ENCODE data around the gene SLC8A3. TPM values are rescaled to one million over a fixed set of nuclear protein-coding genes. Genes with fewer than 3 reads are reported as not detected.

The SLC8A3 gene
- total and polyA plus RNA-seq, 2 donors (not counting 3 experiments of a cell fraction or from before 2014, with no cell fraction given), result not detected

DNA sequence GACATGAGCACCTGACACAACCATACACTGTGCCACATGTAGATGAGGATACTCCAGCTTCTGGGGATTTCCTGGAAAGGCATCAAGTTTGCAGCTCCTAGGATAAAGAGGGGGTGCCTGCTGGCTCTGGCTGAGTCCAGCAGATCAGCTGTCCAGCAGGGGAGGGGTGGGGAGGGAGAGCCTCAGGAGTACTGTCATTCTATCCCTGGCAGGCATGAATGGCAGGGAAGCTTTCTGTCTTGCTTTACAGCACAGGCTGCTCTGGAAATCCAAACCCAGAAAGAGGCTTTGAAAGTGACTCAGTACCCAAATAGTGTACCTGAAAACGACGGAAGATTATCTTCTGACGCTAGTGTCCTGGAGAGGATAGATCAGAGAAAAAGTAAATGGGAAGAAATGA lies 32.2 kb downstream of the SLC8A3 start:
- CTCF ChIA-PET, result interaction anchor here (1.4 kb wide), 1 partner anchor 17 kb away, joined by 4 read pairs; no protein-coding TSS in a partner anchor
- FAIRE-seq, result no peak
- POLR2A ChIA-PET, result no interaction called here

DNA sequence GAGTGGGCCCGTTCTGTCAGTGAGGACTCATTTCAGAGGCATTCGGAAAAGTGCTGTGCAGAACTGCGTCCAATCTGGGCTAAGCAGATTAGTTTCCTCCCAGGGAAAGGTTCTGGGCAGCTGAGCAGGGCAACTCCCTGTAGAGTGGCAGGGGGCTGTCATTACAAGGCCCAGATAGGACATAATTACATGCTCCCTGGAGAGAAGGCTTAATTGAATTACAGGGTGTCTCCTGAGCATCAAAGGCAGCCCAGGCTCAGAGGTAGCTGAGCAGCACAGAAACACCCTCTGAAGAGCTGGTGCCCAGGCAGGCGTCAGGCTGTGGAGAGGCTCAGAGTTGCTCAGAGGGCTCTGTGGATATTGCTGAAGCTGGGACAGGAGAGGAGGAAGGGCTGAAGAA lies 36.0 kb downstream of the SLC8A3 start:
- no peak overlapping the region for H2AFZ ChIP-seq (ENCODE audit: low read depth, low read length)
- TF ChIP-seq JUN (IDR thresholded peaks at IDR 0.05; ENCODE audit: borderline replicate concordance, insufficient read depth, insufficient read length, low read depth) (no peak), POLR2A (IDR thresholded peaks at IDR 0.05; ENCODE audit: low read depth, low read length) (no peak), FOS (IDR thresholded peaks at IDR 0.05; ENCODE audit: borderline replicate concordance, insufficient read depth, low read length) (no peak), GATA2 (IDR thresholded peaks at IDR 0.05; ENCODE audit: insufficient read depth, insufficient read length, low read depth, low read length) (no peak), POLR2AphosphoS5 (IDR thresholded peaks at IDR 0.05; ENCODE audit: insufficient read depth, low read depth, low read length) (no peak), MYC (IDR thresholded peaks at IDR 0.05; ENCODE audit: low read depth, low read length) (no peak), EZH2 (IDR thresholded peaks at IDR 0.05; ENCODE audit: borderline replicate concordance, low read depth, low read length, severe bottlenecking) (no peak)
- TF ChIP-seq, protein P1, sequence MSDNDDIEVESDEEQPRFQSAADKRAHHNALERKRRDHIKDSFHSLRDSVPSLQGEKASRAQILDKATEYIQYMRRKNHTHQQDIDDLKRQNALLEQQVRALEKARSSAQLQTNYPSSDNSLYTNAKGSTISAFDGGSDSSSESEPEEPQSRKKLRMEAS (IDR thresholded peaks at IDR 0.05; ENCODE audit: insufficient read depth, insufficient read length), result no peak
- TF ChIP-seq, protein P2, sequence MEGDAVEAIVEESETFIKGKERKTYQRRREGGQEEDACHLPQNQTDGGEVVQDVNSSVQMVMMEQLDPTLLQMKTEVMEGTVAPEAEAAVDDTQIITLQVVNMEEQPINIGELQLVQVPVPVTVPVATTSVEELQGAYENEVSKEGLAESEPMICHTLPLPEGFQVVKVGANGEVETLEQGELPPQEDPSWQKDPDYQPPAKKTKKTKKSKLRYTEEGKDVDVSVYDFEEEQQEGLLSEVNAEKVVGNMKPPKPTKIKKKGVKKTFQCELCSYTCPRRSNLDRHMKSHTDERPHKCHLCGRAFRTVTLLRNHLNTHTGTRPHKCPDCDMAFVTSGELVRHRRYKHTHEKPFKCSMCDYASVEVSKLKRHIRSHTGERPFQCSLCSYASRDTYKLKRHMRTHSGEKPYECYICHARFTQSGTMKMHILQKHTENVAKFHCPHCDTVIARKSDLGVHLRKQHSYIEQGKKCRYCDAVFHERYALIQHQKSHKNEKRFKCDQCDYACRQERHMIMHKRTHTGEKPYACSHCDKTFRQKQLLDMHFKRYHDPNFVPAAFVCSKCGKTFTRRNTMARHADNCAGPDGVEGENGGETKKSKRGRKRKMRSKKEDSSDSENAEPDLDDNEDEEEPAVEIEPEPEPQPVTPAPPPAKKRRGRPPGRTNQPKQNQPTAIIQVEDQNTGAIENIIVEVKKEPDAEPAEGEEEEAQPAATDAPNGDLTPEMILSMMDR (IDR thresholded peaks at IDR 0.05; ENCODE audit: extremely low read depth in 1 of 2, insufficient read depth in 1 of 2, low read depth in 1 of 2, low read length in 2 of 2), result no peak
- no peak overlapping the region for H3K4me2 ChIP-seq (ENCODE audit: insufficient read depth, low read length)
- no peaks in the 10 kb centered on the region for H3K4me1 ChIP-seq (ENCODE audit: control insufficient read depth, extremely low read depth, insufficient read depth, low read length)
- H3K79me2 ChIP-seq (ENCODE audit: control insufficient read depth, insufficient read depth, low read length), result no peaks in the 10 kb centered on the region
- FAIRE-seq, result no peak
- H3K36me3 ChIP-seq (ENCODE audit: control insufficient read depth in 2 of 2, extremely low read depth in 1 of 2, insufficient read depth in 2 of 2, low read length in 2 of 2), result no peaks in the 10 kb centered on the region
- no peak for DNase-seq (ENCODE audit: low read depth, low spot score)
- H3K9me1 ChIP-seq (replicated peaks; ENCODE audit: control insufficient read depth, extremely low read depth, insufficient read depth, low read length), result no peaks in the 10 kb centered on the region
- intact Hi-C loops (cut with micrococcal nuclease) (no loop called here), dilution Hi-C loops (cut with MboI; ENCODE audit: extremely low pct_ligation_motif_present, low sequenced_read_pairs) (no loop called here)
- no TSS peak for BruUV-seq (replicated peaks)
- ChIA-PET POLR2A (no interaction called here), CTCF (no interaction called here)
- no peaks in the 10 kb centered on the region for H4K20me1 ChIP-seq (replicated peaks; ENCODE audit: control insufficient read depth, extremely low read depth, insufficient read depth, low read length)
- no peak overlapping the region for H3K27ac ChIP-seq (ENCODE audit: insufficient read depth, low read depth, low read length)
- no peaks in the 10 kb centered on the region for H3K27me3 ChIP-seq (ENCODE audit: control insufficient read depth in 2 of 2, insufficient read depth in 2 of 2, low read length in 2 of 2)
- no peaks in the 10 kb centered on the region for H3K9me3 ChIP-seq (replicated peaks; ENCODE audit: control insufficient read depth, insufficient read depth, low read length)
- no peak overlapping the region for H3K9ac ChIP-seq (replicated peaks; ENCODE audit: extremely low read depth, insufficient read depth, low read length)
- no peak overlapping the region for H3K4me3 ChIP-seq (replicated peaks in 1 of 3; ENCODE audit: insufficient read depth in 1 of 3, low read depth in 1 of 3, low read length in 3 of 3)

More for the DNA sequence above, 32.2 kb downstream of the SLC8A3 start:
- no peak overlapping the region for H2AFZ ChIP-seq (ENCODE audit: low read depth, low read length)
- H3K4me3 ChIP-seq (replicated peaks in 1 of 3; ENCODE audit: insufficient read depth in 1 of 3, low read depth in 1 of 3, low read length in 3 of 3), result no peak overlapping the region
- no peaks in the 10 kb centered on the region for H3K36me3 ChIP-seq (ENCODE audit: control insufficient read depth in 2 of 2, extremely low read depth in 1 of 2, insufficient read depth in 2 of 2, low read length in 2 of 2)
- no peaks in the 10 kb centered on the region for H3K79me2 ChIP-seq (ENCODE audit: control insufficient read depth, insufficient read depth, low read length)
- intact Hi-C loops (cut with micrococcal nuclease) (no loop called here), dilution Hi-C loops (cut with MboI; ENCODE audit: extremely low pct_ligation_motif_present, low sequenced_read_pairs) (no loop called here)
- no peak for DNase-seq (ENCODE audit: low read depth, low spot score)
- no TSS peak for BruUV-seq (replicated peaks)
- TF ChIP-seq POLR2A (IDR thresholded peaks at IDR 0.05; ENCODE audit: low read depth, low read length), result no peak
- TF ChIP-seq GATA2 (IDR thresholded peaks at IDR 0.05; ENCODE audit: insufficient read depth, insufficient read length, low read depth, low read length), result no peak
- no peak overlapping the region for H3K4me2 ChIP-seq (ENCODE audit: insufficient read depth, low read length)
- no peaks in the 10 kb centered on the region for H3K27me3 ChIP-seq (ENCODE audit: control insufficient read depth in 2 of 2, insufficient read depth in 2 of 2, low read length in 2 of 2)
- no peak overlapping the region for H3K27ac ChIP-seq (ENCODE audit: insufficient read depth, low read depth, low read length)
- no peaks in the 10 kb centered on the region for H3K4me1 ChIP-seq (ENCODE audit: control insufficient read depth, extremely low read depth, insufficient read depth, low read length)
- H3K9me1 ChIP-seq (replicated peaks; ENCODE audit: control insufficient read depth, extremely low read depth, insufficient read depth, low read length), result no peaks in the 10 kb centered on the region
- no peak overlapping the region for H3K9ac ChIP-seq (replicated peaks; ENCODE audit: extremely low read depth, insufficient read depth, low read length)
- no peaks in the 10 kb centered on the region for H3K9me3 ChIP-seq (replicated peaks; ENCODE audit: control insufficient read depth, insufficient read depth, low read length)
- no peaks in the 10 kb centered on the region for H4K20me1 ChIP-seq (replicated peaks; ENCODE audit: control insufficient read depth, extremely low read depth, insufficient read depth, low read length)

Measured in endothelial cell of umbilical vein (primary cell).